Measurements from ENCODE around the gene NUP210L. TPM values are rescaled to one million over a fixed set of nuclear protein-coding genes. Genes with fewer than 3 reads are reported as not detected.
A peak's percentile ranks its signal among the peaks of the same experiment; 100 is the strongest.

Gene NUP210L
- total and polyA plus RNA-seq, 2 of the 13 experiments (the other 11 are each of a cell fraction or from before 2014, with no cell fraction given) = not detected

DNA sequence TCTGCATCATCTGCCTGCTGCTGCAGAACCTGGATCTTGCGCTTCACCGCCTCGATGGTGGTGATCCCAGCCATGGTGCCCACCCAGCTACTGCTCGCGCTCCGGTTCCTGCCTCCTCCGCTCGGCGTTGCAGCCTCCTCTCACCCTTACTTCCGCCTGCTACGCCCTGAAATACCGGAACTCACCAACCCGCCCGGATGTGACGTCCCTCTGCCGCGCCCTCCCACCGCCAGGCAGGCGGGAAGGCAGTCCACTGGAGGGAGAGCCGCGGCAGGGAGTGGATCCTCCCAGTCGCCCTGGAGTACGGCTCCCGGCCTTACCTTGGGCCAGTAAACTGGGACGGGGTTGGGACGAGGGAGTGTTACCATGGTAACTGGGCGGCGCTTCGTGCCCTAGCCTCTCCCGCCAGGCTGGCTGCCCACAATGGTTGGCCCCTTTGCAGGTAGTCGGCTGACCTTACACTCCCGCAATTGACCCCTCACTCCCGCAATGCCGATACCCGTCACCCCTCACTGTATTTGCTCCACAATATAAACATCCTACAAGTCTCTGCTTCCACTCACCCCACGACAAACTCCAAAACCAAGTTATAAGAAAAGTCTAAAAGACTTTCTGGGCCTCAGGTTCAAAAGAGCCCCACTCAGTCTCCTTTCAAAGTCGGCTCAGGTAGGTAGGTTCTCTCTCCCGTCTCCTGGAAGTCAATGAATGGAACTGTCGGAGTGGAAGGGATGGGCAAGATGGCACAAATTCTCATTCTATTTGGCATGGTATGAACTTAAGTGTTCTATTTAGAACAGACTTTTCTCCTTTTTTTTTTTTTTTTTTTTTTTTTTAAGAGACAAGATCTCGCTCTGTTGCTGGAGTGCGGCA is 28.4 kb upstream of the NUP210L start (continued):
- TF ChIP-seq STAT5B (CRISPR knock-in tag; IDR thresholded peaks at IDR 0.05) (no peak), JARID2 (CRISPR knock-in tag; IDR thresholded peaks at IDR 0.05; ENCODE audit: insufficient replicate concordance) (no peak), ZNF282 (IDR thresholded peaks at IDR 0.05; ENCODE audit: partially characterized antibody) (no peak), ZNF484 (CRISPR knock-in tag; IDR thresholded peaks at IDR 0.05; ENCODE audit: borderline replicate concordance, low read depth) (no peak), ZEB1 (IDR thresholded peaks at IDR 0.05; ENCODE audit: insufficient replicate concordance, low read depth) (no peak), KLF13 (CRISPR knock-in tag; IDR thresholded peaks at IDR 0.05) (no peak), HNRNPLL (IDR thresholded peaks at IDR 0.05; ENCODE audit: low read depth, low read length, poor library complexity, severe bottlenecking) (peak; percentile 78), CAMTA2 (CRISPR knock-in tag; IDR thresholded peaks at IDR 0.05; ENCODE audit: borderline replicate concordance) (0 out of 2 replicates have a peak, but pooled peaks have one; percentile 69), FOXC1 (CRISPR knock-in tag; IDR thresholded peaks at IDR 0.05; ENCODE audit: borderline replicate concordance) (peak; percentile 72; the same call in 1 of the 2 replicates), MBD4 (IDR thresholded peaks at IDR 0.05; ENCODE audit: borderline replicate concordance, low read length) (no peak), CHD2 (IDR thresholded peaks at IDR 0.05; ENCODE audit: low read depth, low read length) (no peak), ZNF543 (CRISPR knock-in tag; IDR thresholded peaks at IDR 0.05) (no peak)
- TF ChIP-seq, protein P1, sequence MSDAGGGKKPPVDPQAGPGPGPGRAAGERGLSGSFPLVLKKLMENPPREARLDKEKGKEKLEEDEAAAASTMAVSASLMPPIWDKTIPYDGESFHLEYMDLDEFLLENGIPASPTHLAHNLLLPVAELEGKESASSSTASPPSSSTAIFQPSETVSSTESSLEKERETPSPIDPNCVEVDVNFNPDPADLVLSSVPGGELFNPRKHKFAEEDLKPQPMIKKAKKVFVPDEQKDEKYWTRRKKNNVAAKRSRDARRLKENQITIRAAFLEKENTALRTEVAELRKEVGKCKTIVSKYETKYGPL (CRISPR knock-in tag; IDR thresholded peaks at IDR 0.05) = no peak
- TF ChIP-seq, protein P2, sequence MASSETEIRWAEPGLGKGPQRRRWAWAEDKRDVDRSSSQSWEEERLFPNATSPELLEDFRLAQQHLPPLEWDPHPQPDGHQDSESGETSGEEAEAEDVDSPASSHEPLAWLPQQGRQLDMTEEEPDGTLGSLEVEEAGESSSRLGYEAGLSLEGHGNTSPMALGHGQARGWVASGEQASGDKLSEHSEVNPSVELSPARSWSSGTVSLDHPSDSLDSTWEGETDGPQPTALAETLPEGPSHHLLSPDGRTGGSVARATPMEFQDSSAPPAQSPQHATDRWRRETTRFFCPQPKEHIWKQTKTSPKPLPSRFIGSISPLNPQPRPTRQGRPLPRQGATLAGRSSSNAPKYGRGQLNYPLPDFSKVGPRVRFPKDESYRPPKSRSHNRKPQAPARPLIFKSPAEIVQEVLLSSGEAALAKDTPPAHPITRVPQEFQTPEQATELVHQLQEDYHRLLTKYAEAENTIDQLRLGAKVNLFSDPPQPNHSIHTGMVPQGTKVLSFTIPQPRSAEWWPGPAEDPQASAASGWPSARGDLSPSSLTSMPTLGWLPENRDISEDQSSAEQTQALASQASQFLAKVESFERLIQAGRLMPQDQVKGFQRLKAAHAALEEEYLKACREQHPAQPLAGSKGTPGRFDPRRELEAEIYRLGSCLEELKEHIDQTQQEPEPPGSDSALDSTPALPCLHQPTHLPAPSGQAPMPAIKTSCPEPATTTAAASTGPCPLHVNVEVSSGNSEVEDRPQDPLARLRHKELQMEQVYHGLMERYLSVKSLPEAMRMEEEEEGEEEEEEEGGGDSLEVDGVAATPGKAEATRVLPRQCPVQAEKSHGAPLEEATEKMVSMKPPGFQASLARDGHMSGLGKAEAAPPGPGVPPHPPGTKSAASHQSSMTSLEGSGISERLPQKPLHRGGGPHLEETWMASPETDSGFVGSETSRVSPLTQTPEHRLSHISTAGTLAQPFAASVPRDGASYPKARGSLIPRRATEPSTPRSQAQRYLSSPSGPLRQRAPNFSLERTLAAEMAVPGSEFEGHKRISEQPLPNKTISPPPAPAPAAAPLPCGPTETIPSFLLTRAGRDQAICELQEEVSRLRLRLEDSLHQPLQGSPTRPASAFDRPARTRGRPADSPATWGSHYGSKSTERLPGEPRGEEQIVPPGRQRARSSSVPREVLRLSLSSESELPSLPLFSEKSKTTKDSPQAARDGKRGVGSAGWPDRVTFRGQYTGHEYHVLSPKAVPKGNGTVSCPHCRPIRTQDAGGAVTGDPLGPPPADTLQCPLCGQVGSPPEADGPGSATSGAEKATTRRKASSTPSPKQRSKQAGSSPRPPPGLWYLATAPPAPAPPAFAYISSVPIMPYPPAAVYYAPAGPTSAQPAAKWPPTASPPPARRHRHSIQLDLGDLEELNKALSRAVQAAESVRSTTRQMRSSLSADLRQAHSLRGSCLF (CRISPR knock-in tag; IDR thresholded peaks at IDR 0.05; ENCODE audit: borderline replicate concordance) = no peak
- TF ChIP-seq, protein P3, sequence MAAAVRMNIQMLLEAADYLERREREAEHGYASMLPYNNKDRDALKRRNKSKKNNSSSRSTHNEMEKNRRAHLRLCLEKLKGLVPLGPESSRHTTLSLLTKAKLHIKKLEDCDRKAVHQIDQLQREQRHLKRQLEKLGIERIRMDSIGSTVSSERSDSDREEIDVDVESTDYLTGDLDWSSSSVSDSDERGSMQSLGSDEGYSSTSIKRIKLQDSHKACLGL (CRISPR knock-in tag; IDR thresholded peaks at IDR 0.05) = peak; percentile 70; the same call in 1 of the 2 replicates
- TF ChIP-seq, protein P4, sequence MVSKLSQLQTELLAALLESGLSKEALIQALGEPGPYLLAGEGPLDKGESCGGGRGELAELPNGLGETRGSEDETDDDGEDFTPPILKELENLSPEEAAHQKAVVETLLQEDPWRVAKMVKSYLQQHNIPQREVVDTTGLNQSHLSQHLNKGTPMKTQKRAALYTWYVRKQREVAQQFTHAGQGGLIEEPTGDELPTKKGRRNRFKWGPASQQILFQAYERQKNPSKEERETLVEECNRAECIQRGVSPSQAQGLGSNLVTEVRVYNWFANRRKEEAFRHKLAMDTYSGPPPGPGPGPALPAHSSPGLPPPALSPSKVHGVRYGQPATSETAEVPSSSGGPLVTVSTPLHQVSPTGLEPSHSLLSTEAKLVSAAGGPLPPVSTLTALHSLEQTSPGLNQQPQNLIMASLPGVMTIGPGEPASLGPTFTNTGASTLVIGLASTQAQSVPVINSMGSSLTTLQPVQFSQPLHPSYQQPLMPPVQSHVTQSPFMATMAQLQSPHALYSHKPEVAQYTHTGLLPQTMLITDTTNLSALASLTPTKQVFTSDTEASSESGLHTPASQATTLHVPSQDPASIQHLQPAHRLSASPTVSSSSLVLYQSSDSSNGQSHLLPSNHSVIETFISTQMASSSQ (IDR thresholded peaks at IDR 0.05; ENCODE audit: low read depth) = no peak
- TF ChIP-seq, protein P4 (CRISPR knock-in tag; IDR thresholded peaks at IDR 0.05; ENCODE audit: borderline replicate concordance) = peak; percentile 49; the same call in 1 of the 2 replicates
- TF ChIP-seq, protein P5, sequence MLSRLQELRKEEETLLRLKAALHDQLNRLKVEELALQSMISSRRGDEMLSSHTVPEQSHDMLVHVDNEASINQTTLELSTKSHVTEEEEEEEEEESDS (CRISPR knock-in tag; IDR thresholded peaks at IDR 0.05; ENCODE audit: borderline replicate concordance) = no peak

Data from HepG2 (cell line).